ENCODE measurements around the gene DNAL1. TPM values are rescaled to one million over a fixed set of nuclear protein-coding genes. Genes with fewer than 3 reads are reported as not detected.

DNAL1 gene
- total RNA-seq, 1 experiment from 2014 or later: 12.2 TPM

GRCh38 chr14:73640796-73641365 is 3.9 kb upstream of the DNAL1 start:
- no peak for DNase-seq
- no peaks in the 10 kb centered on the region for H3K9me3 Mint-ChIP-seq (ENCODE audit: unreplicated experiment)
- Histone ChIP-seq H3K9me3 (no peaks in the 10 kb centered on the region), H3K27me3 (replicated peaks; ENCODE audit: control insufficient read depth, insufficient read depth, low read length) (no peaks in the 10 kb centered on the region), H3K4me3 (ENCODE audit: low read depth, low read length) (no peak overlapping the region), H3K36me3 (ENCODE audit: control insufficient read depth, insufficient read depth, low read length) (no peaks in the 10 kb centered on the region; the same call in 1 of the 2 replicates), H3K4me1 (peaks cover 5% of the 10 kb centered on the region)
- CTCF ChIA-PET: interaction anchor here (0.5 kb wide), 1 partner anchor 82 kb away, joined by 3 read pairs; no protein-coding TSS in a partner anchor
- peaks cover 13% of the 10 kb centered on the region for H3K4me1 Mint-ChIP-seq (ENCODE audit: low read depth, unreplicated experiment)
- no TSS peak for BruUV-seq (replicated peaks)
- POLR2A ChIA-PET: no interaction called here
- H3K27ac Mint-ChIP-seq (ENCODE audit: unreplicated experiment): no peak overlapping the region
- intact Hi-C loops (cut with micrococcal nuclease; ENCODE audit: unreplicated experiment): no loop called here
- no peaks in the 10 kb centered on the region for H3K27me3 Mint-ChIP-seq (ENCODE audit: insufficient read depth, unreplicated experiment)
- no peak for TF ChIP-seq CTCF (IDR thresholded peaks at IDR 0.05; ENCODE audit: insufficient read depth in 1 of 2, low read depth in 1 of 2, low read length in 1 of 2, severe bottlenecking in 1 of 2, unreplicated experiment in 1 of 2)
- peaks cover 5% of the 10 kb centered on the region for H3K36me3 Mint-ChIP-seq (ENCODE audit: insufficient read depth, unreplicated experiment)
- H3K4me3 Mint-ChIP-seq (ENCODE audit: unreplicated experiment): no peak overlapping the region

- no peaks in the 10 kb centered on the region; the same call in 1 of the 2 replicates for H3K36me3 ChIP-seq (ENCODE audit: control insufficient read depth, insufficient read depth, low read length)
- BruUV-seq (replicated peaks): TSS peak; percentile 64
- peaks cover 5% of the 10 kb centered on the region; the same call in 1 of the 2 replicates for H3K4me1 ChIP-seq
- no peaks in the 10 kb centered on the region for H3K9me3 ChIP-seq
- no peak for TF ChIP-seq CTCF (IDR thresholded peaks at IDR 0.05; ENCODE audit: insufficient read depth in 1 of 2, low read depth in 1 of 2, low read length in 1 of 2, severe bottlenecking in 1 of 2, unreplicated experiment in 1 of 2)
- DNase-seq: no peak
- Mint-ChIP-seq H3K4me1 (ENCODE audit: low read depth, unreplicated experiment) (peaks cover 7% of the 10 kb centered on the region), H3K4me3 (ENCODE audit: unreplicated experiment) (peak overlapping the region; percentile 85), H3K9me3 (ENCODE audit: unreplicated experiment) (no peaks in the 10 kb centered on the region), H3K27ac (ENCODE audit: unreplicated experiment) (peak overlapping the region; percentile 86), H3K27me3 (ENCODE audit: insufficient read depth, unreplicated experiment) (no peaks in the 10 kb centered on the region), H3K36me3 (ENCODE audit: insufficient read depth, unreplicated experiment) (peaks cover 5% of the 10 kb centered on the region)
- H3K27me3 ChIP-seq (replicated peaks; ENCODE audit: control insufficient read depth, insufficient read depth, low read length): no peaks in the 10 kb centered on the region
- intact Hi-C loops (cut with micrococcal nuclease; ENCODE audit: unreplicated experiment): loop anchor here (1.0 kb wide), 1 partner anchor 17 kb away; no protein-coding TSS in a partner anchor
- ChIA-PET CTCF (no interaction called here), POLR2A (no interaction called here)
- H3K4me3 ChIP-seq (ENCODE audit: low read depth, low read length): peak overlapping the region; percentile 88
These were observed 443 bp downstream of the DNAL1 start for GRCh38 chr14:73645248-73645610.

GRCh38 chr14:73651005-73651404 is 6.2 kb downstream of the DNAL1 start:
- no peaks in the 10 kb centered on the region; the same call in 1 of the 2 replicates for H3K36me3 ChIP-seq (ENCODE audit: control insufficient read depth, insufficient read depth, low read length)
- POLR2A ChIA-PET: interaction anchor here (0.6 kb wide), 1 partner anchor 63 kb away, joined by 5 read pairs; the partner anchor contains the start of gene PNMA1
- H3K36me3 Mint-ChIP-seq (ENCODE audit: insufficient read depth, unreplicated experiment): no peaks in the 10 kb centered on the region
- no peak overlapping the region for H3K4me3 ChIP-seq (ENCODE audit: low read depth, low read length)
- no peak overlapping the region for H3K4me3 Mint-ChIP-seq (ENCODE audit: unreplicated experiment)
- BruUV-seq (replicated peaks): no TSS peak
- no peak for DNase-seq
- H3K27ac Mint-ChIP-seq (ENCODE audit: unreplicated experiment): no peak overlapping the region
- H3K4me1 Mint-ChIP-seq (ENCODE audit: low read depth, unreplicated experiment): no peaks in the 10 kb centered on the region
- no peaks in the 10 kb centered on the region for H3K27me3 ChIP-seq (replicated peaks; ENCODE audit: control insufficient read depth, insufficient read depth, low read length)
- CTCF ChIA-PET: no interaction called here
- H3K4me1 ChIP-seq: no peaks in the 10 kb centered on the region
- H3K9me3 Mint-ChIP-seq (ENCODE audit: unreplicated experiment): no peaks in the 10 kb centered on the region
- no peaks in the 10 kb centered on the region for H3K27me3 Mint-ChIP-seq (ENCODE audit: insufficient read depth, unreplicated experiment)
- no peak for TF ChIP-seq CTCF (IDR thresholded peaks at IDR 0.05; ENCODE audit: insufficient read depth in 1 of 2, low read depth in 1 of 2, low read length in 1 of 2, severe bottlenecking in 1 of 2, unreplicated experiment in 1 of 2)
- intact Hi-C loops (cut with micrococcal nuclease; ENCODE audit: unreplicated experiment): no loop called here
- H3K9me3 ChIP-seq: no peaks in the 10 kb centered on the region
